PC-3 (cell line): ENCODE measurements around the gene TPST2.

Experiments used
- CTCF ChIP-seq: fragments of 300-600 bp; sonication (generic); conservative IDR thresholded peaks from 2 replicates; pipeline ENCODE4 v1.5.1; 2017; ENCODE audit warnings: antibody characterized with exemption, low read depth, mild to moderate bottlenecking, low read length
- EZH2 ChIP-seq: fragments of 300-600 bp; sonication (generic); IDR thresholded peaks from one replicate; pipeline ENCODE4 v1.6.1; 2017; ENCODE audit warnings: antibody characterized with exemption, mild to moderate bottlenecking, low read length; ENCODE audit not compliant: unreplicated experiment
- EZH2phosphoT487 ChIP-seq: fragments of 300-600 bp; sonication (generic); IDR thresholded peaks from 2 replicates; pipeline ENCODE4 v1.6.1; 2018; ENCODE audit warnings: mild to moderate bottlenecking, antibody characterized with exemption, low read length, borderline replicate concordance

- no peak for TF ChIP-seq CTCF
- TF ChIP-seq EZH2phosphoT487, result no peak
- no peak for TF ChIP-seq EZH2
These were observed 18.9 kb downstream of the TPST2 start for GRCh38 chr22:26570864-26571525.
